GM04503 (cell line): Measurements from ENCODE around the gene CTSE.

Experiments used
- DNase-seq: peaks from one replicate; pipeline ENCODE4 v3.0.0-alpha.2; 2012; ENCODE audit warnings: low read depth

The CTSE gene

DNA sequence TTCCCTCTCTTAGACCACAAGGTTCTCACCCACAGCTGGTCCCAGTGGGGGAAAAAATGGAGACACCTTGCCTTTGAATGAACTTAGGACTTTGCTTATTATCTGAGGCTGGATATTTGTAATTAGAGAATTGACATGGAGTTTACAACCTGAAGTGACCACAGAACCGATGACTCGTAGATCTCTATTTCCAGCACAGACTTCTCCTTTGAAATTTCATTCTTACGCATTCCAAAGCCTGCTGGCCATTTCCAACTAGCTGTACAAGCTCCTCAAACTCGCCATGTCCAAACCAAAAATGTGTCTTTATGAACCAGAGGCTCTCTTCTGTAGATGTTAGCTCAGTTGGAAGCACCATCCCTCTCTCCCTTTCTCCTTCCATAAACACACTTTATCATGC, 32.5 kb downstream of the CTSE start:
- peak; percentile 34 for DNase-seq

DNA sequence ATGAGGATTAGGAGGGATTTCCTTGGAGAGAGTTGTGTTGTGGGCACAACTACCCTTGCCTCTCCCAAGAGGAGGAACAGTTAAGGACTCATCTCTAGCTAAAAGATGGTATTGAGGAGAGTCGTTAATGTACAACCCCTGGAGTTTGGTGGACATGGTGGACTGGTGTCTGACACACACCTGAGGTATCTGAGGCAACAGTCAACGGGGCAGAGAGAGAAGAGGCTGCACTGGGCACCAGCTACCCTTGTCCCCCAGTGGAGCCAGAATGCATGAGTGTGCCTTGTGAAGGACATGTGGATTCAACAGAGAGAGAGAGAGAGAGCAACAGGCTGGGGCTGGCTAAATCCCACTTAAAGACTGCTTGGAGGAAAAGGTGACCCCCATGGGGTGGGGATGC, 33.5 kb downstream of the CTSE start:
- DNase-seq, result no peak

DNA sequence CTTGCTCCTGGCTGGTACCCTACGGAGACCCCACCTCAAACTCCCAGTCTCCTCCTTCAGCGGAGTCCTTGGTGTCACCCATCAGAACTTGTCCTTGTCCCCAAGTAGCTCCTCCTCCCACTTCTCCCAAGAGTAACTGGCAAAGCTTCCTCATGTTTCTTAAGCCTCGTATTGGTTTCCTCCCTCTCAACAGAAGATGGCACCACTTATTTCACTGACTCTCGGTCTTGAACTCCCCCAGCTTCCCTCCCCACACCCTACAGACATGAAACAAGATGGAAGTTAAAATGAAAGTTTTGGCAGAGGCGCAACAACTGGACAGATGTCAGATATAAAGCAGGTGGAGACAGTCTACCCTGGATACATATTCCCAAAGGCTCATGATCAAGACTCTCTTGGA, 33.9 kb downstream of the CTSE start:
- no peak for DNase-seq

DNA sequence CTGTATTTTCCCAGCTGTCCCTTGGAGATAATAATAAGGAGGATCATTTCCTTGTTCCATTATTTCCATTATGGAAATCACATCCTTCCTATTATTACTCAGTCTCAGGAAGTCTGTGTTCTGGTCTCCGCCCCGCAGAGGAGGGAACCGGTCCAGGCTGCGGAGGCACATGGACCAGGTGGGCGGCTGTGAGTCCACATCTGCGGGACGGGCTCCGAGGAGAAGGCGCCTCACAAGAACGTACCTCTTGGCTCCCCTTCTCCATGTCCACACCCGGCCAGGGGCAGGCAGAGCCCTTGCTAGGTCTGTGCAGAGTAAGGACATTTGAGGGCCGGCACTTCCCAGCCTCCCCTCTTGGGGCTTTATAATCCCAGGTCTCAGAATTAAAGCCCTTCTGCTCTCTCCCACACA, 35.1 kb downstream of the CTSE start:
- no peak for DNase-seq

DNA sequence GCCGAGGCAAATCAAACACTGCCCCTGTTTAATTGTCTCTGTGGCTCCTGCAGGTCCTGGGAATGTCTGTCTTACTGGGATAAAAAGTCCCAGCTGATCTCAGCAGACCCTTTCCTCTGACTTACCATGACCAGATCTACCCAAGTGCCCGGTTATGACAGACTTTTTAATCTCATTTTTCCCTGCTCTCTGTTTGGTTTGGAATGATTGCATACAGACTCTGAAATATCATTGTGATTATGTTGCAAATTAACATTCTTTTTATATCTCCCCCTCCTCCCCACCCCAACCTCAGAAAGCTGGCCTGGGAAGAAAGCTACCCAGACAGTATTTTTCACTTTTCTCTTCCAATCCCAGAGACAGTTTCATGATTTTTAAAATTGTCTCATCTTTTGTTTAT, 36.8 kb downstream of the CTSE start:
- DNase-seq, result no peak

DNA sequence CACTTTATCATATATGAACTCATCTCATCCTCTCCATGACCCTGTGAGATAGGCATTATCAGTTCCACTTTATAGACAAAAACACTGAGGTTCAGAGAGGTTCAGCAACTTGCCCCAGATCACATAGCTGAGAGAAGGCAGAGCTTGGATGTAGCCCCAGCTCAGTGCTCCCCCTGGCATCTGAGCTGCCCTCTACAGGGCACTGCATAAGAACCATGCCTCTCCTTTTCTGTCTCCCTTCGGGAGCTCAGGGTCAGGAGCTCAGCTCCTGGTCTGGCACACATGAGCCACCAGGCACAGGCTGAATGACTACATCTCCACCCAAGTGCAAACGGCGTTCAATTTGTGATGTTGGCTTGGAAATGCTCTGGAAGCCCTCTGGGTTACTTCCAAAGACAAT, 37.4 kb downstream of the CTSE start:
- DNase-seq, result no peak

DNA sequence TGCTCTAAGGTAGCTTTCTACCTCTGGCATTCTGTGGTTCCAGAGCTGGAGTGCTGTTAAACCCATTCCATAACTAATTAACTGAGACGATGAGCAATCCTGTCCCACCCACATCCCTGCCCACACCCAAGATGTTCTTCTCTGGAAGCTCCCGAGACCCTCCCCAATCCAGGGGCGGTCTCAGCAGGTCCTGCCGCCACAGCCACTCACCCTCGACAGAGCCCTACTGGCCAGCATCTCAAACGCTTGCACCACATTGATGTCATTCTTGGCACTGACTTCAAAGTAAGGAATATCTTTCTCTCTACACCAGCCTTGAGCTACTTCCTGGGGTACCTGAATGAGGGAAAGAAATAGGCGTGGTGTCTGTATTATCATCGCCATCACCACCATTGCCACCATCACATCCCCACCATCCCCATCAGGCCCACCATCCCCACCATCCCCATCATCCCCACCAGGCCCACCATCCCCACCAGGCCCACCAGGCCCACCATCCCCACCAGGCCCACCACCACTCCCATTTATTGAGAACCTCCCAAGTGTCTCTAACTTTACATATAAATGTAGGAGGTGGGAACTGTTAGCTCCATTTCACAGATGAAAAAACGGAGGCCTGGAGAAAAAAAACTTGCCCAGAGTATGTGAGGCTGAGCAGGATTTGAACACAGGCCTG, 38.2 kb downstream of the CTSE start:
- DNase-seq, result no peak

DNA sequence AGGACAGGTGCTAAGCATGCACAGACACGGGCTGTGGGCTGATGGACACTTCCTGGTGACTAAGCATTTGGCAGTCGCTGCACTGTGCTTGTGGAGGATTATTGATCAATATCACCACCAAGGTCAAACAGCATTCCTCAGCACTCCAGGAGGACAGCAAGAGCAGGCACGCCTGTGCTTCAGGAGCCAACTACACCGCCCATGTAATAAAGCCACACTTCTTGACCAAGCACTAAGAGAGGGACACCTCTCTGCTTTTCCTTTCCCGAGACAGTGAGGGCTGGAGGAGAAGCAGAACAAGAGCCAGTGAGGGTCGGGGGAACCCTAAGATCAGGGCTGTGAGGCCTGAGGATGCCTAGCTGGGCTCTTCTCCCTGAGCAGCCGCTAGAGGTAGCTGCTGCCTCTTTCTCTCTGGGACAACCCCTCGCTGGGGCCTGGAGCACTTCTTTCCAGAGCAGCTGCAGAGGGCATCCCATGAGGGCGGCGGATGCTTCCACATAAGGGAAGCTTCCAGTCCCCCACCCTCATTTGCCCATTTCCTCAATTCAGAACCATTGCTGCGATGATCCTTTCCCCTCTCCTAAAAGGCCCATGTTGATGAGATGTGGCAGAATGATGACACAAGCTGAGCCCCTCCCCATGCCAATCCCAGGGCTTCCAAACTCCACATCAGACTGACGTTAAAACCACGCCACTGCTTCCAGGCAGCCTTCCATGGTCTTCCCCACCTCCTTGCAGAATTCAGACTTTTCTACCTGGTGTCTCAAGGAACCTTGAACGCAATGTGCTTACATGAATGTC, 39.6 kb downstream of the CTSE start:
- DNase-seq, result no peak

DNA sequence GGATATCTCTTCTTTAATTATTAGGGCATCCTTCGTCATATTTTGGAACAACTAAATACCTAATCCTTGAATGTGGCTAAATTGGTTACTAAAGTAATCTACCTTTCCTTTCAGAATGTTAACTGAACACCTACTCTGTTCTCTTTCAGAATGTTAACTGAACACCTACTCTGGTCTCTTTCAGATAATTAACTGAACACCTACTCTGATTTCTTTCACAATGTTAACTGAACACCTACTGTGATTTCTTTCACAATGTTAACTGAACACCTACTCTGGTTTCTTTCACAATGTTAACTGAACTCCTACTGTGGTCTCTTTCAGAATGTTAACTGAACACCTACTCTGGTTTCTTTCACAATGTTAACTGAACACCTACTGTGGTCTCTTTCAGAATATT, 42.4 kb downstream of the CTSE start:
- no peak for DNase-seq

DNA sequence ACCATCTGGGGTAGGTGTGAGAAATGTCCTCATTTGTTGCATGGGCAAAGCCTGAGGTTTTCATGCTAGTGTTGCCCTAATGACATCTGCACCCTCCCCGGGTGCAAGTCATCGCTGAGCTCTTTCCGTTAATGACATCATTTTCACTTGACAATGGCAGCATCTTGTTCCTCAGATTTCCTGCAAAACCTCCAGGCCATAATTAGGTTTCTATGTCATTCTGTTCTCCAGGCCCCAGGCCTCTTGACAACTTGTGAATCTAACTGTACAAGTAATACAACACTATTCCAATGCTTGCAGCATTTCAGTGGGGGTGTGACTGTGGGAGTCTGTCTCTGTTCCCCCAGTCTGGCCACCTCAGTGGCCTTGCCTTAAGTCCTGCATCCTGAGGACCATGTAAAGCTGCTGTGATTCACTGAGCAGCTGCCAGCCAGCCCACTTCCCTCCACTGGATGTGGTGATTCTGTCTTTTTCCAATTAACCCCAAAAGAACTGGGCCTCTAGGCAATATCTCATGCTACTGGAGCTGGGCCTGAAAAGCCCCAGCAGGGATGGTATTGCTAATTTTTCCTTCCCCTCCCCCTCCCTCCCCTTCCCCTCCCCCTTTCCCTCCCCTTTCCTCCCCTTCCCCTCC, 43.3 kb downstream of the CTSE start:
- DNase-seq, result no peak

DNA sequence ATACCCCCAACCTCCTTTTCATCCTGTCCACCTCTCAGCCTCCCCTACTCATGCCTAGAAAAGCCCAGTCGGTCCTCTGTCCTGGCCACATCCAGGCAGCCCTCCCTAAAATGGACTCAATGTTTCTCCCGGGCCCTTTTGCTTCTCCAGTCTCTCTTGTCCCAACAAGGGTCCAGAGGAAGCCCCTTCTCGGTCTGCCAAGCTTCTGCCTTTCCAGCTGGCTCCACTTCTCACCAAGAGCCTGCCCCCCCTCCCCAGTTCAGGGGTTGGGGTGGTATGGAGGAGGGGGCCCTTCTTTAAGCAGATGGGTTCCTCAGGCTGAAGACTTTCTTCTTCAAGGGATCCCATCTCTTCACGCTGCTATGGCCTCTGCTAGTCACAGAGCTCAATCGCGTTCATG, 44.4 kb downstream of the CTSE start:
- DNase-seq, result no peak

DNA sequence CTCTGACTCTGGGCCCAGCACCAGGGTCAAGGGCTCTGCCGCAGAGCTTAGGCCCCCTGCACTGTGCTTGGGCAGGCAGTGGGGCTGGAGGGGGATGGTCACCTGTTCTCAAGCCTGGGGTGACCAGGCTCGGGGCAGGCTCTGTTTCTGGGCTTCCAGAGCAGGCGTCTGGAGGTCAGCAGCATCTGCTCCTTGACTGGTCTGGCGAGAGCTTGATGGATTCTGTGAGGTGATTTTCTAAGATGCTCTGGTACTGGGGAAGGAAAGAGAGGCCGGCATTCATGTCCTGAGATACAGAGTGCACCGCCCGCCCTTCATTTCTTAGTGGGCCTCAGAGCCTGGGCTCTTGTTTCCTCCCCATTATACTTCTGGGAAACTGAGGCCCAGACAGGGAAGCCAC, 45.0 kb downstream of the CTSE start:
- no peak for DNase-seq

DNA sequence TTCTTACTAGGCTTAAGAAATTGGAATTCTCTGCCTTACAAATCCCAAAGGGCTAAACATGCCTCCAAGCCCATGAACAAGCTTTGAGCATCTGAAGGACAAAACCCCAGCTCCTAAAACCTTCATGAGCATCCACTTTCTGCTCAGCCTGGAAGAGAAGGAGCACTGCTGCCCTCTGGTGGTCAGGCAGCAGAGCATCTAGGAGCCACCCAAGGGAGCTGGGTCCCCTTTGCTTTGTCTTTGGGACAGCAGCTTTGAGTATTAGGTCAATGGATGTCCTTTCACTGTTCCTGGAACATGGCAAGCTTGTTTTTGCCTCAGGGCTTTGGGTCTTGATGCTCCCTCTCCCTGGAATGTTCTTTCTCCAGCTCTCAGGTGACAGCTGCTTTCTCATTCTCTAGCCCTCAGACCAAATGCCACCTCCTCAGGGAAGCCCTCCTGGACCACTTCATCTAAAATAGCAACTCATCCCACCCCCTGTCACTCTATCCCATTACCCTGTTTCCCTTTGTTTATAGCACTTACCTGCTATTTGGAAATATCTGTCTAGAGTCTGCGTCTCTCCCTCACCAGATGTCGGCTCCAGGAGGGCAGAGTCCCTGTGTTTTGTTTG, 46.2 kb downstream of the CTSE start:
- peak; percentile 60 for DNase-seq

DNA sequence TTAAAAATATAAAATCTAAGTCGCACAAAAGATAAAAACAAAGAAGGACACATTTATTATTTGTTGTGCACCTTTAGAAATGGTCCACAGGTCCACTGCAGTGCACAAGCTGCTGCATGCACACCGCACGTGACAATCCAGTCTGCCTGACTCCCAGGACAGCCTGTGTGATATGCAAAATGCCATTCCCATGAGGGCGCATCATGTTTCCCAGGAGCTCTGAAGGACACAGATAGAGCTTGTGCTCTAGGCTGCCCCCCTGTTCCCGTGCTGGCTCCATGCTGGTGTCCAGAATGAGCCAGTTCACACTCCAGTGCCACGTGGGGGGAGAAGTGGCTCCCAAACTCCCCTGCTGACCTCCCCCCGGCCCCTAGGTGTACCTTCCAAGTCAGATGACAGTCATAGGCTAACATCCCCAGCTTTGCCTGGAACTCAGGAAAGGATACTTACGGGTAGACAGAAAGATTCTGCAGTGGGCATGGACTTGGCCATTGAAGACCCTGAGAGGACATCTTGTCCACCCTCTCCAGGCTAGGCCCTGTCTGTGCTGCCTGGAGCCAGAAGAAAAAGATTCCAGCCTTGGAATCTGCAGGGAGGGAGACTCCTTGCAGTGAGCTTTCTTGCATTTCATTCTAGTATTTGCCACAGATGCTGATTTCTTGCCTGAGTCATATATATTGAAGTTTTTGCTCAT, 46.8 kb downstream of the CTSE start:
- no peak for DNase-seq

DNA sequence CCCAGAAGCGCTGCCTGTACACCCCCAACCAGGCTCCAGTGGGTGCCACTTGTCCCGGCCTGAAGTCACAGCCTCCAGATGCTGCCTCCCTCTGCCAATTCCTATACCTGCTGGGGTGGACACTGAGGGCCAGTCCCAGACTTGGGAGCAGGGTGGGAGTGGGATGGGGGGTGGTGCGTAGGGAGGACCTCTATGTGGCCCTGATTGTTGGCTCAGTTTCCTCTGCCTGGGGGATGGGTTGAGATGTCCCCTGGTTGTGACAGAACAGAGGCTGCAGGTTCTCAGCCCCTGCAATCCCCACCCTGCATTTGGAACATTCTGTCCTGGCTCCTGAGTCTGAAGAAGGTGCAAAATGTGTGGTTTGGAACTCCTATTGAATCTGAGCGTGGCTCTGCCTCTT, 47.7 kb downstream of the CTSE start:
- DNase-seq, result no peak

DNA sequence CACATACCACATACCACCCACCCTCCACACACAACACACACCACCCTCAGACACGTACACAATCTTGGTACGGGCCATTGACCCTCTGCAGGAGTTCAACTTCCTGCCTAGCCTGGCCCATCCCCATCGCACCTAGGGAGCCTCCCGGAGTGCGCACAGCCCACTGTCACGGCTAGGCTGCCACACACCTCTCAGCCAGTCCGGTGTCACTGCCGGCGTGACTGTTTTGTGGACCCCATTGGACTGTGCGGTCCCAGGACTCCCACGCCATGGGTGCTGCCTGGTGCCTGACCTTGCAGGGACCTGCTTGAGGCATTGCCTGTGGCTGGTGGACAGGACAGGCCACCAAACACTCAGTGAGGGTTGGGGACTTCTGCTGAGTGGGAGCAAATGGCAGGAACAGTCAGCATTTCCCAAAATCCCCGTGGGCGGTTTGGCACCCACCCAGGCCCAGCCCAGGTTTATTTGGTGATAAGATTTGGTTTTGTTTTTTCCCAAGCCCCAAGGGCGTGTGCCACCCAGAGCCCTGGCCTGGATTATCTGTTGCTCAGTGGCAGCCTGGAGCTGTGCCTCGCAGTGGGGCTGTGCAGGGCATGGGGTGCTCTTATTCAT, 48.2 kb downstream of the CTSE start:
- DNase-seq, result no peak

DNA sequence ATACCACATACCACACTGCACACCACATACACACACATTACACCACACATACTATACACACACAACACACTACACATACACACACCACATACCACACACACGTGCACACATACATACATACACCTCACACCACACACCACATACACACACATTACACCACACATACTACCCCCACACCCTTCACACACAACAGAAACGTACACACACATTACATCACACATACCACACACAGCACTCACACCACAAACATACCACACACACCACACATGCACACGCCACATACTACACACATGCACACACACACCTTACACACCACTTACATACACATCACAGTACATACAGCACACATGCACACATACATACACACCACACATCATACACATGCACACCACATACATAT, 49.0 kb downstream of the CTSE start:
- no peak for DNase-seq

DNA sequence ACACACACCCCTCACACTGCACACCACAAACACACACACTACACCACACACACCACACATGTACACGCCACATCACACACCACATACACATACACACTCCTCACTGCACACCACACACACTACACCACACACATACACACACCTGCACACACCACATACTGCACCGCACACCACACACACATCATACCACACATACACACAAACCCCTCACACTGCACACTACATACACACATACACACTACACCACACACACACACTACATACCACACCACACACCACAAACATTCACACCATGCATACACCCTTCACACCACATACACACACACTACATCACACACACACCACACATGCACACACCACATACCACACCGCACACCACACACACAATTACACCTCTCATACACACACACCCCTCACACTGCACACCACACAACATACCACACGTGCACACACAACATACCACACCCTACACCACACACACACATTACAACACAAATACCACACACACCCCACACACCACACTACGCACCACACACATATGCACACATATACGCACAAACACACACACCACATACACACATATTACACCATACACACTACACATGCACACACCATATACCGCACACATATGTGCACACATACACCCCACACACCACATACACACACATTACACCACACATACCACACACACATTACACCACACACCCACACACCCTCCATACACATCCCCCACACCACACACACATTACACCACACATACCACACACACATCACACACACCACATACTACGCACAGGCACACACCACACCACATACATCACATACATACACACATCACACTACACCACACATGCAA, 50.1 kb downstream of the CTSE start:
- DNase-seq, result no peak

DNA sequence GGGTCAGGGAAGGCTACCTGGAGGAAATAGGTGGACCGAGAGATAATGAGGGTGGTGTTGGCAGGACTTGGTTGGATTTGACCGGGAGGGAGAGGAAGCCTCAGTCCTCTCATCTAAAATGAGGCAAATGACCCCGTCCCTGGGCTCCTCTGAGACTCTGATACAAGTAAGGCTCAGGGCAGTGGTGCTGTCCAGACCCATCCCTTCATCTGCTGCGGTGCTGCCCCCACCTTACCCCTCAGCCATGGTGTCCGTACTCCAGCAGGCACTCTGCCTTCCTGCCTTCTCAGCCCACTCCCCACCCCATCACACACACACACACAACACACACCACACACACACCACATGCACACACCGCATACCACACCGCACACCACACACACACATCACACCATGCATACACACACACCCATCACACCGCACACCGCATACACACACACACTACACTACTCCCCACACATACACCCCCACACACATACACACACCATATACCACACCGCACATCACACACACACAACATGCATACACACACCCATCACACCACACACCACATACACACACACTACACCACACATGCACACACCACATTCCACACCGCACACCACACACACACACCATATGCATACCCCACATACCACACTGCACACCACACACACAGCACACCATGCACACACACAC, 51.1 kb downstream of the CTSE start:
- DNase-seq, result no peak

DNA sequence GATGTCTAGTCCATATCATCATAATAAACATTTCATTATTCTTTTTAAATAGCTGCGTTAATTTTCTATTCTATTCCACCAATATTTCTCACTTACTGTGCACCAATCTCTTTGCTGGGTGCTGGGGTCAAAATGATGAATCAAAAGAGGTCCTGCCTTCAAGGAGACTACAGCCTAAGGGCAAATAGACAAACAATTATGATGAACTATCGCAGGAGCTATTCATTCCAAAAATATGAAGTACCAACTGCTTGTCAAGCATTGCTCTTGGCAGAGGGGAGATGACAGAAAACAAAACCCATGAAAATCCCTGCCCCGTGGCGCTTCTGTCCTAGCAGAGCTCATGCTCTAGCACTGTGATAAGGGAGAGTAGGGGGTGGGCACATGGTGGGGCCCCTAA, 51.6 kb downstream of the CTSE start:
- no peak for DNase-seq
